Measurements from ENCODE around the gene CLCN4.
A peak's percentile ranks its signal among the peaks of the same experiment; 100 is the strongest.

Gene CLCN4

GRCh38 chrX:10198254-10198653 is 41.5 kb downstream of the CLCN4 start:
- no peak for DNase-seq

GRCh38 chrX:10199212-10199611 is 42.4 kb downstream of the CLCN4 start:
- DNase-seq, result no peak

GRCh38 chrX:10203617-10204016 is 46.8 kb downstream of the CLCN4 start:
- DNase-seq, result no peak

- no peak for DNase-seq
Observed at GRCh38 chrX:10206317-10206716, 49.5 kb downstream of the CLCN4 start.

- no peak for DNase-seq
Observed at GRCh38 chrX:10208281-10208856, 51.6 kb downstream of the CLCN4 start.

- no peak for DNase-seq
Observed at GRCh38 chrX:10208953-10209352, 52.2 kb downstream of the CLCN4 start.

- no peak for DNase-seq
Observed at GRCh38 chrX:10212395-10212794, 55.6 kb downstream of the CLCN4 start.

GRCh38 chrX:10213716-10214115 is 56.9 kb downstream of the CLCN4 start:
- no peak for DNase-seq

GRCh38 chrX:10216208-10216607 is 59.4 kb downstream of the CLCN4 start:
- DNase-seq, result no peak

- no peak for DNase-seq
Observed at GRCh38 chrX:10217198-10217597, 60.4 kb downstream of the CLCN4 start.

GRCh38 chrX:10221651-10222050 is 64.9 kb downstream of the CLCN4 start:
- no peak for DNase-seq

- DNase-seq, result no peak
Observed at GRCh38 chrX:10223276-10223675, 66.5 kb downstream of the CLCN4 start.

GRCh38 chrX:10223781-10224180 is 67.0 kb downstream of the CLCN4 start:
- DNase-seq, result no peak

GRCh38 chrX:10230222-10230621 is 73.4 kb downstream of the CLCN4 start:
- no peak for DNase-seq

- no peak for DNase-seq
Observed at GRCh38 chrX:10231461-10231860, 74.7 kb downstream of the CLCN4 start.

GRCh38 chrX:10233173-10233572 is 76.4 kb downstream of the CLCN4 start:
- DNase-seq, result no peak

- DNase-seq, result no peak
Observed at GRCh38 chrX:10233696-10234095, 76.9 kb downstream of the CLCN4 start.

GRCh38 chrX:10235851-10236250 is 79.1 kb downstream of the CLCN4 start:
- DNase-seq, result no peak

GRCh38 chrX:10237241-10237640 is 80.5 kb downstream of the CLCN4 start:
- no peak for DNase-seq

- DNase-seq, result no peak
Observed at GRCh38 chrX:10239611-10240064, 82.9 kb downstream of the CLCN4 start.

GRCh38 chrX:10240918-10241317 is 84.1 kb downstream of the CLCN4 start:
- no peak for DNase-seq

- no peak for DNase-seq
Observed at GRCh38 chrX:10242026-10242425, 85.3 kb downstream of the CLCN4 start.

GRCh38 chrX:10243106-10243505 is 86.3 kb downstream of the CLCN4 start:
- no peak for DNase-seq

GRCh38 chrX:10244915-10245622 is 88.3 kb downstream of the CLCN4 start:
- peak; percentile 45 for DNase-seq

GRCh38 chrX:10245886-10246285 is 89.1 kb downstream of the CLCN4 start:
- no peak for DNase-seq

All from left hindlimb (tissue), 1 donor.